OCI-LY1 (cell line): ENCODE data around the gene USP17L10.
"Not testable (repeated sequence)": the region's sequence is repeated elsewhere in the genome, so short reads cannot be mapped to it uniquely, and the experiment has no call there.

Source experiments
- H2AFZ ChIP-seq: fragments of 200-600 bp; sonication (generic), shearing (Covaris generic); 2 replicates; pipeline ENCODE4 v1.6.0; 2014; ENCODE audit warnings: antibody characterized with exemption, mild to moderate bottlenecking, low read length
- H3F3A ChIP-seq: fragments of 200-600 bp; sonication (generic), shearing (Covaris generic); 2 replicates; pipeline ENCODE4 v1.6.0; 2014; ENCODE audit warnings: mild to moderate bottlenecking, antibody characterized with exemption, low read length, moderate library complexity; ENCODE audit not compliant: insufficient read depth
- H3K27ac ChIP-seq: fragments of 200-600 bp; sonication (generic); 2 replicates; pipeline ENCODE4 v1.5.1; 2014; ENCODE audit warnings: low read length, mixed run types, mild to moderate bottlenecking, low read depth; ENCODE audit not compliant: poor library complexity, severe bottlenecking
- H3K27me3 ChIP-seq: fragments of 200-600 bp; sonication (generic); 2 replicates; pipeline ENCODE4 v1.6.0; 2014; ENCODE audit warnings: antibody characterized with exemption, mild to moderate bottlenecking, low read length, moderate library complexity; ENCODE audit not compliant: insufficient read depth
- H3K36me3 ChIP-seq: fragments of 200-600 bp; sonication (generic); 2 replicates; pipeline ENCODE4 v1.6.1; 2014; ENCODE audit warnings: mild to moderate bottlenecking, antibody characterized with exemption, low read length, moderate library complexity, mixed read lengths; ENCODE audit not compliant: insufficient read depth
- H3K4me1 ChIP-seq: fragments of 200-600 bp; sonication (generic); 2 replicates; pipeline ENCODE4 v1.5.1; 2014; ENCODE audit warnings: mild to moderate bottlenecking, low read length, moderate library complexity; ENCODE audit not compliant: insufficient read depth, severe bottlenecking
- H3K4me2 ChIP-seq: fragments of 200-600 bp; sonication (generic), shearing (Covaris generic); 2 replicates; pipeline ENCODE4 v1.6.1; 2014; ENCODE audit warnings: low read length
- H3K4me3 ChIP-seq: fragments of 200-600 bp; sonication (generic); 2 replicates; pipeline ENCODE4 v1.5.1; 2014; ENCODE audit warnings: low read length, low read depth, mild to moderate bottlenecking, mixed read lengths; ENCODE audit not compliant: poor library complexity, severe bottlenecking
- H3K79me2 ChIP-seq: fragments of 200-600 bp; shearing (Covaris generic); 2 replicates; pipeline ENCODE4 v1.6.1; 2016; ENCODE audit warnings: mixed run types, low read length, mixed read lengths; ENCODE audit not compliant: insufficient read depth
- H3K9ac ChIP-seq: fragments of 200-600 bp; sonication (generic), shearing (Covaris generic); 2 replicates; pipeline ENCODE4 v1.6.1; 2014; ENCODE audit warnings: mild to moderate bottlenecking, low read length, mixed read lengths
- H3K9me2 ChIP-seq: fragments of 200-600 bp; sonication (generic), shearing (Covaris generic); 2 replicates; pipeline ENCODE4 v1.6.1; 2014; ENCODE audit warnings: low read depth, mild to moderate bottlenecking, low read length, mixed read lengths
- H3K9me3 ChIP-seq: fragments of 200-600 bp; shearing (Covaris generic); 2 replicates; pipeline ENCODE4 v1.6.1; 2014; ENCODE audit warnings: low read length, mixed read lengths
- H4K20me1 ChIP-seq: fragments of 200-600 bp; sonication (generic), shearing (Covaris generic); 2 replicates; pipeline ENCODE4 v1.6.0; 2016; ENCODE audit warnings: mild to moderate bottlenecking, low read length; ENCODE audit not compliant: insufficient read depth

USP17L10 gene

GRCh38 chr4:9210357-9210756 lies at the start of gene USP17L10:
Gene USP17L10 (plus strand): TSS chr4:9210657. CDS start chr4:9210657, 0 bp downstream.
- H3K4me1 ChIP-seq, H2AFZ ChIP-seq, H4K20me1 ChIP-seq, H3K36me3 ChIP-seq, H3K27ac ChIP-seq, H3F3A ChIP-seq, H3K9ac ChIP-seq, H3K4me3 ChIP-seq, H3K27me3 ChIP-seq, H3K9me3 ChIP-seq, H3K9me2 ChIP-seq, H3K4me2 ChIP-seq, H3K79me2 ChIP-seq: not testable (repeated sequence)

- H3K9me3 ChIP-seq, result not testable (repeated sequence)
These were observed 44.5 kb upstream of the USP17L10 start for GRCh38 chr4:9165990-9166389.

GRCh38 chr4:9169791-9170459 lies 40.5 kb upstream of the USP17L10 start, which contains the start of gene FAM90A26:
Gene FAM90A26 (plus strand): TSS chr4:9170409. CDS start chr4:9173173, 2,764 bp downstream.
- not testable (repeated sequence) for H3K27me3 ChIP-seq, H3K4me2 ChIP-seq, H3K36me3 ChIP-seq, H2AFZ ChIP-seq, H3K4me3 ChIP-seq, H3F3A ChIP-seq, H3K9me3 ChIP-seq, H3K79me2 ChIP-seq, H3K4me1 ChIP-seq, H4K20me1 ChIP-seq, H3K9me2 ChIP-seq, H3K27ac ChIP-seq, H3K9ac ChIP-seq

More at GRCh38 chr4:9165990-9166389, 44.5 kb upstream of the USP17L10 start:
- not testable (repeated sequence) for H3K4me1 ChIP-seq, H4K20me1 ChIP-seq, H3K4me3 ChIP-seq, H2AFZ ChIP-seq, H3K36me3 ChIP-seq, H3K4me2 ChIP-seq, H3K9ac ChIP-seq, H3F3A ChIP-seq, H3K9me2 ChIP-seq, H3K27me3 ChIP-seq, H3K27ac ChIP-seq, H3K79me2 ChIP-seq

GRCh38 chr4:9214701-9215100 lies 4.2 kb downstream of the USP17L10 start:
- not testable (repeated sequence) for H3K36me3 ChIP-seq, H3K27ac ChIP-seq, H3F3A ChIP-seq, H3K4me2 ChIP-seq, H3K4me1 ChIP-seq, H3K79me2 ChIP-seq, H3K9ac ChIP-seq, H4K20me1 ChIP-seq, H3K27me3 ChIP-seq, H3K4me3 ChIP-seq, H3K9me3 ChIP-seq, H2AFZ ChIP-seq, H3K9me2 ChIP-seq

- H3K36me3 ChIP-seq, H4K20me1 ChIP-seq, H3K27ac ChIP-seq, H3K79me2 ChIP-seq, H3K9ac ChIP-seq, H2AFZ ChIP-seq, H3K27me3 ChIP-seq, H3K4me1 ChIP-seq, H3K4me3 ChIP-seq, H3K4me2 ChIP-seq, H3F3A ChIP-seq, H3K9me2 ChIP-seq, H3K9me3 ChIP-seq: not testable (repeated sequence)
These were observed 4.6 kb downstream of the USP17L10 start, which contains the start of gene USP17L11 for GRCh38 chr4:9215105-9215504. Gene USP17L11 (plus strand): TSS chr4:9215405. CDS start chr4:9215405, 0 bp downstream.

- not testable (repeated sequence) for H3K9me3 ChIP-seq, H3K36me3 ChIP-seq, H3K4me3 ChIP-seq, H3K27ac ChIP-seq, H3F3A ChIP-seq, H4K20me1 ChIP-seq, H3K27me3 ChIP-seq, H3K4me1 ChIP-seq, H3K9me2 ChIP-seq, H3K9ac ChIP-seq, H3K4me2 ChIP-seq, H2AFZ ChIP-seq, H3K79me2 ChIP-seq
These were observed 9.4 kb downstream of the USP17L10 start, which contains the start of gene USP17L12 for GRCh38 chr4:9219852-9220251. Gene USP17L12 (plus strand): TSS chr4:9220152. CDS start chr4:9220152, 0 bp downstream.

- not testable (repeated sequence) for H3K36me3 ChIP-seq, H3K27ac ChIP-seq, H3K9me3 ChIP-seq, H3K79me2 ChIP-seq, H4K20me1 ChIP-seq, H2AFZ ChIP-seq, H3F3A ChIP-seq, H3K9ac ChIP-seq, H3K4me3 ChIP-seq, H3K4me2 ChIP-seq, H3K4me1 ChIP-seq, H3K27me3 ChIP-seq, H3K9me2 ChIP-seq
These were observed 14.1 kb downstream of the USP17L10 start, which contains the start of gene USP17L13 for GRCh38 chr4:9224596-9224995. Gene USP17L13 (plus strand): TSS chr4:9224896. CDS start chr4:9224896, 0 bp downstream.
